PC-3 (cell line): ENCODE data around the gene AMMECR1. TPM values are rescaled to one million over a fixed set of nuclear protein-coding genes. Genes with fewer than 3 reads are reported as not detected.
"Not testable (repeated sequence)": the region's sequence is repeated elsewhere in the genome, so short reads cannot be mapped to it uniquely, and the experiment has no call there.

Experiments
- ATAC-seq: fragments of 200-7000 bp; cut with Tn5 transposase; 2 replicates; pipeline ENCODE4 v1.9.1; 2020; ENCODE audit warnings: mild to moderate bottlenecking, moderate library complexity
- BruUV-seq: library from RNA; stranded (reverse); fragments of 400-500 nt; replicated peaks from 2 replicates; lab custom pipeline; 2021; lab: Mats Ljungman, UMichigan
- CTCF ChIA-PET: fragments of 300-600 bp; sonication (Branson Sonifier 250); formaldehyde crosslinking; loops from one replicate; lab custom pipeline; 2022; ENCODE audit warnings: antibody characterized with exemption; lab: Charles Lee
- POLR2A ChIA-PET: fragments of 300-600 bp; sonication (Branson Sonifier 250); formaldehyde crosslinking; loops from one replicate; lab custom pipeline; 2022; ENCODE audit warnings: antibody characterized with exemption; ENCODE audit not compliant: unreplicated experiment; lab: Charles Lee
- DNase-seq: peaks from one replicate; pipeline ENCODE4 v3.0.0-alpha.2; 2015
- H2AFZ ChIP-seq: fragments of 300-600 bp; sonication (generic); 2 replicates; pipeline ENCODE4 v1.6.0; 2016; ENCODE audit warnings: antibody characterized with exemption, low read length
- H3F3A ChIP-seq: fragments of 300-600 bp; sonication (generic); one replicate; pipeline ENCODE4 v1.6.0; 2017; ENCODE audit warnings: antibody characterized with exemption, low read length, control low read depth, mild to moderate bottlenecking; ENCODE audit not compliant: unreplicated experiment
- H3K27ac ChIP-seq: fragments of 300-600 bp; sonication (generic); 2 replicates; pipeline ENCODE4 v1.5.1; 2016; ENCODE audit warnings: mild to moderate bottlenecking, low read length
- H3K27me3 ChIP-seq: fragments of 300-600 bp; sonication (generic); 2 replicates; pipeline ENCODE4 v1.6.1; 2016; ENCODE audit warnings: low read length, mixed read lengths
- H3K36me3 ChIP-seq: fragments of 300-600 bp; sonication (generic); 2 replicates; pipeline ENCODE4 v1.6.1; 2016; ENCODE audit warnings: low read depth, mixed run types, low read length, mixed read lengths
- H3K4me1 ChIP-seq: fragments of 300-600 bp; sonication (generic); 2 replicates; pipeline ENCODE4 v1.5.1; 2016; ENCODE audit warnings: low read length; ENCODE audit not compliant: insufficient read depth
- H3K4me2 ChIP-seq: fragments of 300-600 bp; sonication (generic); 2 replicates; pipeline ENCODE4 v1.6.0; 2016; ENCODE audit warnings: low read length
- H3K4me3 ChIP-seq: fragments of 300-600 bp; sonication (generic); 2 replicates; pipeline ENCODE4 v1.5.1; 2016; ENCODE audit warnings: mild to moderate bottlenecking, low read length, mixed read lengths
- H3K79me2 ChIP-seq: fragments of 300-600 bp; sonication (generic); 2 replicates; pipeline ENCODE4 v1.6.1; 2017; ENCODE audit warnings: low read length, mixed read lengths
- H3K9ac ChIP-seq: fragments of 300-600 bp; sonication (generic); 2 replicates; pipeline ENCODE4 v1.6.0; 2016; ENCODE audit warnings: mild to moderate bottlenecking, low read length
- H3K9me2 ChIP-seq: fragments of 300-600 bp; sonication (generic); replicated peaks from 2 replicates; pipeline ENCODE4 v1.6.1; 2016; ENCODE audit warnings: mixed run types, low read length, mixed read lengths
- H3K9me3 ChIP-seq: fragments of 300-600 bp; sonication (generic); 2 replicates; pipeline ENCODE4 v1.6.1; 2016; ENCODE audit warnings: low read length, mixed read lengths
- H4K20me1 ChIP-seq: fragments of 300-600 bp; sonication (generic); 2 replicates; pipeline ENCODE4 v1.6.1; 2016; ENCODE audit warnings: low read length, mixed read lengths
- CTCF ChIP-seq: fragments of 300-600 bp; sonication (generic); conservative IDR thresholded peaks from 2 replicates; pipeline ENCODE4 v1.5.1; 2017; ENCODE audit warnings: antibody characterized with exemption, low read depth, mild to moderate bottlenecking, low read length
- EZH2 ChIP-seq: fragments of 300-600 bp; sonication (generic); IDR thresholded peaks from one replicate; pipeline ENCODE4 v1.6.1; 2017; ENCODE audit warnings: antibody characterized with exemption, mild to moderate bottlenecking, low read length; ENCODE audit not compliant: unreplicated experiment
- EZH2phosphoT487 ChIP-seq: fragments of 300-600 bp; sonication (generic); IDR thresholded peaks from 2 replicates; pipeline ENCODE4 v1.6.1; 2018; ENCODE audit warnings: mild to moderate bottlenecking, antibody characterized with exemption, low read length, borderline replicate concordance
- intact Hi-C: fragments of 100-400 bp; cut with micrococcal nuclease; formaldehyde crosslinking; loops from 2 replicates; pipeline ENCODE4 v1.9.0; 2023
- total RNA-seq: library from RNA; depleted of rRNA; stranded (reverse); fragments of >200 nt; gene quantifications from 2 replicates; pipeline ENCODE4 v1.2.3, GENCODE V29; 2014

AMMECR1 gene
- total RNA-seq, 1 experiment from 2014 or later: 14.2 TPM

- Histone ChIP-seq H3K27ac (no peak overlapping the region), H3K27me3 (no peaks in the 10 kb centered on the region), H3K36me3 (no peaks in the 10 kb centered on the region), H3K4me1 (no peaks in the 10 kb centered on the region), H3K4me2 (no peak overlapping the region), H3K9ac (no peak overlapping the region), H4K20me1 (no peaks in the 10 kb centered on the region), H3K9me2 (no peaks in the 10 kb centered on the region), H3F3A (no peaks in the 10 kb centered on the region), H3K79me2 (no peaks in the 10 kb centered on the region), H3K9me3 (no peaks in the 10 kb centered on the region), H2AFZ (no peak overlapping the region), H3K4me3 (no peak overlapping the region)
- TF ChIP-seq CTCF: no peak
- TF ChIP-seq EZH2: no peak
- no peak for TF ChIP-seq EZH2phosphoT487
- ATAC-seq (no peak), DNase-seq (no peak)
- BruUV-seq: no TSS peak
- CTCF ChIA-PET: no interaction called here
- intact Hi-C loops: no loop called here
- POLR2A ChIA-PET: no interaction called here
Measured at GRCh38 chrX:110331444-110332030, 13.7 kb upstream of the AMMECR1 start.

GRCh38 chrX:110328613-110329012 is 10.7 kb upstream of the AMMECR1 start:
- BruUV-seq, H3K27ac ChIP-seq, ATAC-seq, H3F3A ChIP-seq, H3K27me3 ChIP-seq, intact Hi-C loops, H3K9me3 ChIP-seq, H3K4me1 ChIP-seq, H3K9me2 ChIP-seq, H4K20me1 ChIP-seq, H2AFZ ChIP-seq, H3K79me2 ChIP-seq, H3K4me2 ChIP-seq, CTCF ChIA-PET, H3K4me3 ChIP-seq, DNase-seq, POLR2A ChIA-PET, H3K36me3 ChIP-seq, H3K9ac ChIP-seq: not testable (repeated sequence)

GRCh38 chrX:110327336-110327735 is 9.5 kb upstream of the AMMECR1 start:
- H3K27me3 ChIP-seq: no peaks in the 10 kb centered on the region
- no peak for DNase-seq
- no TSS peak for BruUV-seq
- H3K4me3 ChIP-seq: no peak overlapping the region
- no peaks in the 10 kb centered on the region for H3F3A ChIP-seq
- H3K9ac ChIP-seq: no peak overlapping the region
- ATAC-seq: no peak
- H2AFZ ChIP-seq: no peak overlapping the region
- H3K4me2 ChIP-seq: no peak overlapping the region
- no peaks in the 10 kb centered on the region for H3K36me3 ChIP-seq
- no peaks in the 10 kb centered on the region for H3K9me3 ChIP-seq
- no peaks in the 10 kb centered on the region for H4K20me1 ChIP-seq
- no peaks in the 10 kb centered on the region for H3K79me2 ChIP-seq
- H3K27ac ChIP-seq: no peak overlapping the region
- CTCF ChIA-PET: no interaction called here
- no peaks in the 10 kb centered on the region for H3K9me2 ChIP-seq
- H3K4me1 ChIP-seq: peaks cover 14% of the 10 kb centered on the region
- no peak for TF ChIP-seq EZH2phosphoT487
- TF ChIP-seq EZH2: no peak
- TF ChIP-seq CTCF: no peak
- POLR2A ChIA-PET: no interaction called here
- intact Hi-C loops: no loop called here
